H1 (cell line): ENCODE results near the gene UNC79. TPM values are rescaled to one million over a fixed set of nuclear protein-coding genes. Genes with fewer than 3 reads are reported as not detected.

ENCODE experiments used
- CTCF ChIA-PET: fragments of 300-600 bp; sonication (Branson Sonifier 250); formaldehyde crosslinking; loops from one replicate; lab custom pipeline; 2021; ENCODE audit not compliant: partially characterized antibody; lab: Charles Lee
- POLR2A ChIA-PET: fragments of 300-600 bp; sonication (Branson Sonifier 250); formaldehyde crosslinking; loops from one replicate; lab custom pipeline; 2021; ENCODE audit warnings: inconsistent platforms; ENCODE audit not compliant: partially characterized antibody; lab: Charles Lee
- DNase-seq, 2 experiments: peaks; one replicate each; pipeline versions ENCODE4 v3.0.0 to v3.0.0-alpha.2; 2010 to 2022; ENCODE audit warnings: low spot score in 2 of 2, low read depth in 1 of 2, mixed read lengths in 1 of 2
- FAIRE-seq: peaks from 2 replicates; lab custom pipeline; 2011; peaks lifted over from hg19 to GRCh38; lab: Jason Lieb, UNC
- H2AFZ ChIP-seq: 2 replicates; pipeline ENCODE4 v1.8.1; 2012; ENCODE audit warnings: low read length, inconsistent platforms
- H2AK5ac ChIP-seq: 2 replicates; pipeline ENCODE4 v1.6.1; 2013; ENCODE audit warnings: low read depth, low read length
- H2BK120ac ChIP-seq: replicated peaks from 2 replicates; pipeline ENCODE3; 2013; ENCODE audit warnings: low read depth, low read length, inconsistent platforms
- H2BK12ac ChIP-seq: 2 replicates; pipeline ENCODE4 v1.6.1; 2013; ENCODE audit warnings: low read depth, low read length
- H2BK15ac ChIP-seq: 2 replicates; pipeline ENCODE4 v1.6.1; 2013; ENCODE audit warnings: low read length
- H2BK20ac ChIP-seq: 2 replicates; pipeline ENCODE4 v1.6.1; 2013; ENCODE audit warnings: low read length
- H2BK5ac ChIP-seq: 2 replicates; pipeline ENCODE4 v1.6.1; 2013; ENCODE audit warnings: low read depth, low read length
- H3K14ac ChIP-seq: 2 replicates; pipeline ENCODE4 v1.6.1; 2013; ENCODE audit warnings: inconsistent platforms; ENCODE audit not compliant: insufficient read length
- H3K18ac ChIP-seq: 2 replicates; pipeline ENCODE4 v1.6.1; 2013; ENCODE audit warnings: low read length; ENCODE audit errors: extremely low read depth
- H3K23ac ChIP-seq: 2 replicates; pipeline ENCODE4 v1.6.1; 2013; ENCODE audit warnings: inconsistent platforms; ENCODE audit not compliant: insufficient read length
- H3K23me2 ChIP-seq: 2 replicates; pipeline ENCODE4 v1.6.1; 2013; ENCODE audit warnings: low read depth, low read length
- H3K27ac ChIP-seq: 2 replicates; pipeline ENCODE4 v1.6.1; 2011; ENCODE audit warnings: low read depth, low read length, inconsistent platforms
- H3K27me3 ChIP-seq, 4 experiments: replicated peaks in 1 of 4; 1 replicate in 1 of 4; 2 replicates in 3 of 4; pipeline versions ENCODE4 v1.6.1 to v1.8.1; 2011 to 2013; ENCODE audit warnings: low read length in 3 of 4, mild to moderate bottlenecking in 3 of 4, inconsistent platforms in 2 of 4, mixed read lengths in 2 of 4, moderate library complexity in 1 of 4; ENCODE audit not compliant: control insufficient read depth in 3 of 4, insufficient read depth in 3 of 4; ENCODE audit errors: extremely low read depth in 1 of 4
- H3K36me3 ChIP-seq, 4 experiments: 2 replicates each; pipeline versions ENCODE4 v1.6.1 to v1.8.1; 2011 to 2013; ENCODE audit warnings: mild to moderate bottlenecking in 4 of 4, low read length in 3 of 4, moderate library complexity in 2 of 4, control low read depth in 1 of 4, inconsistent platforms in 1 of 4; ENCODE audit not compliant: insufficient read depth in 4 of 4, control insufficient read depth in 2 of 4
- H3K4ac ChIP-seq: replicated peaks from 2 replicates; pipeline ENCODE3; 2013; ENCODE audit warnings: low read length, low read depth, mixed read lengths, inconsistent platforms; ENCODE audit not compliant: insufficient read length
- H3K4me1 ChIP-seq, 4 experiments: replicated peaks in 1 of 4; 1 replicate in 1 of 4; 2 replicates in 3 of 4; pipeline versions ENCODE4 v1.6.1 to v1.8.1; 2011 to 2013; ENCODE audit warnings: low read length in 3 of 4, inconsistent platforms in 2 of 4, mixed read lengths in 1 of 4; ENCODE audit not compliant: insufficient read depth in 4 of 4, control insufficient read depth in 3 of 4
- H3K4me2 ChIP-seq, 2 experiments: 2 replicates each; pipeline versions ENCODE4 v1.6.1 to v1.8.1; 2011 to 2013; ENCODE audit warnings: low read depth in 2 of 2, low read length in 2 of 2, control low read depth in 1 of 2, inconsistent platforms in 1 of 2, mild to moderate bottlenecking in 1 of 2; ENCODE audit not compliant: insufficient read depth in 1 of 2
- H3K4me3 ChIP-seq, 4 experiments: fragments of 200-600, 300-600 bp in 1 of 4; sonication (generic), shearing (Covaris generic), sonication (Bioruptor Twin) in 1 of 4; 2 replicates each; pipeline versions ENCODE4 v1.5.1 to v1.8.1; 2011 to 2016; ENCODE audit warnings: low read length in 4 of 4, low read depth in 3 of 4, control low read depth in 2 of 4, inconsistent platforms in 2 of 4, mild to moderate bottlenecking in 2 of 4, mixed read lengths in 1 of 4, moderate library complexity in 1 of 4; ENCODE audit not compliant: insufficient read depth in 2 of 4; ENCODE audit errors: extremely low read depth in 1 of 4
- H3K56ac ChIP-seq: replicated peaks from 2 replicates; pipeline ENCODE3; 2013; ENCODE audit warnings: low read depth, mild to moderate bottlenecking, mixed read lengths, low read length, inconsistent platforms; ENCODE audit not compliant: insufficient read length
- H3K79me1 ChIP-seq: 2 replicates; pipeline ENCODE4 v1.6.1; 2013; ENCODE audit warnings: low read depth, low read length, control low read depth
- H3K79me2 ChIP-seq, 2 experiments: 2 replicates each; pipeline versions ENCODE4 v1.6.1 to v1.8.1; 2012 to 2013; ENCODE audit warnings: low read length in 2 of 2, mild to moderate bottlenecking in 2 of 2, inconsistent platforms in 1 of 2; ENCODE audit not compliant: insufficient read depth in 2 of 2, control insufficient read depth in 1 of 2
- H3K9ac ChIP-seq, 4 experiments: replicated peaks in 1 of 4; 1 replicate in 1 of 4; 2 replicates in 3 of 4; pipeline versions ENCODE4 v1.6.1 to v1.8.1; 2011 to 2013; ENCODE audit warnings: low read depth in 3 of 4, low read length in 3 of 4, control low read depth in 2 of 4, mild to moderate bottlenecking in 2 of 4, moderate library complexity in 2 of 4, inconsistent platforms in 1 of 4; ENCODE audit errors: extremely low read depth in 1 of 4
- H3K9me3 ChIP-seq, 2 experiments: 2 replicates each; pipeline versions ENCODE4 v1.6.1 to v1.8.1; 2012 to 2013; ENCODE audit warnings: mild to moderate bottlenecking in 2 of 2, moderate library complexity in 2 of 2, control low read depth in 1 of 2, inconsistent platforms in 1 of 2, low read depth in 1 of 2, low read length in 1 of 2, mixed read lengths in 1 of 2; ENCODE audit not compliant: insufficient read depth in 2 of 2
- H4K20me1 ChIP-seq, 2 experiments: replicated peaks in 1 of 2; 2 replicates each; pipeline versions ENCODE3 to v1.8.1; 2011 to 2013; ENCODE audit warnings: inconsistent platforms in 2 of 2, low read length in 2 of 2, mild to moderate bottlenecking in 1 of 2; ENCODE audit not compliant: insufficient read depth in 2 of 2, control insufficient read depth in 1 of 2
- H4K5ac ChIP-seq: 2 replicates; pipeline ENCODE4 v1.6.1; 2013; ENCODE audit warnings: low read length, low read depth, mixed read lengths, inconsistent platforms; ENCODE audit not compliant: insufficient read length
- H4K8ac ChIP-seq: 2 replicates; pipeline ENCODE4 v1.8.0; 2013; ENCODE audit warnings: mild to moderate bottlenecking, moderate library complexity, low read length, inconsistent platforms; ENCODE audit not compliant: insufficient read depth; ENCODE audit errors: extremely low read depth
- H4K91ac ChIP-seq: replicated peaks from 2 replicates; pipeline ENCODE3; 2013; ENCODE audit warnings: low read length, mixed read lengths, inconsistent platforms; ENCODE audit not compliant: insufficient read length
- BACH1 ChIP-seq: IDR thresholded peaks from 2 replicates; pipeline ENCODE4 v1.6.1; 2012; ENCODE audit warnings: low read length, improper control_type of control experiment
- CREB1 ChIP-seq: IDR thresholded peaks from 2 replicates; pipeline ENCODE4 v1.6.1; 2012; ENCODE audit warnings: inconsistent platforms
- GTF2F1 ChIP-seq: IDR thresholded peaks from 2 replicates; pipeline ENCODE4 v1.6.1; 2012; ENCODE audit warnings: low read depth, low read length, improper control_type of control experiment, borderline replicate concordance
- MAFK ChIP-seq: IDR thresholded peaks from 2 replicates; pipeline ENCODE4 v1.6.1; 2012; ENCODE audit warnings: low read depth, mild to moderate bottlenecking, improper control_type of control experiment, low read length
- POLR2A ChIP-seq, 2 experiments: IDR thresholded peaks; 1 replicate in 1 of 2; 2 replicates in 1 of 2; pipeline ENCODE4 v1.6.1; 2011; ENCODE audit warnings: low read depth in 2 of 2, low read length in 2 of 2, mild to moderate bottlenecking in 2 of 2; ENCODE audit errors: control extremely low read depth in 1 of 2
- POU5F1 ChIP-seq: IDR thresholded peaks from 2 replicates; pipeline ENCODE4 v1.6.1; 2011; ENCODE audit warnings: low read depth, mild to moderate bottlenecking, low read length, moderate library complexity
- SIN3A ChIP-seq, 2 experiments: IDR thresholded peaks in 1 of 2; conservative IDR thresholded peaks in 1 of 2; 2 replicates each; pipeline ENCODE4 v1.6.1; 2011 to 2012; ENCODE audit warnings: low read length in 2 of 2, improper control_type of control experiment in 1 of 2, low read depth in 1 of 2, mild to moderate bottlenecking in 1 of 2
- SIX5 ChIP-seq: IDR thresholded peaks from 2 replicates; pipeline ENCODE4 v1.6.1; 2011; ENCODE audit warnings: mild to moderate bottlenecking, low read depth, low read length
- TAF1 ChIP-seq: IDR thresholded peaks from 2 replicates; pipeline ENCODE4 v1.6.1; 2011; ENCODE audit warnings: mild to moderate bottlenecking, low read depth, low read length
- TAF7 ChIP-seq: optimal IDR thresholded peaks from 2 replicates; pipeline ENCODE3; 2011; ENCODE audit warnings: low read depth, mild to moderate bottlenecking, inconsistent platforms, low read length, moderate library complexity, borderline replicate concordance
- WGBS, 2 experiments: shearing (Covaris generic) in 1 of 2; methylation state at CpG; one replicate each; pipeline versions ENCODE4 v1.1.6 to v1.1.7; 2013 to 2015; ENCODE audit warnings: low lambda C conversion rate in 2 of 2, mixed read lengths in 2 of 2, inconsistent platforms in 1 of 2, low coverage in 1 of 2, missing lambda C conversion rate in 1 of 2; ENCODE audit not compliant: insufficient replicate concordance in 2 of 2, insufficient coverage in 1 of 2, insufficient read length in 1 of 2; ENCODE audit errors: extremely low coverage in 1 of 2, missing lambda C conversion rate in 1 of 2; 5-methylcytosine and 5-hydroxymethylcytosine counted together
- polyA plus RNA-seq, 7 experiments: library from polyadenylated mRNA; depleted of rRNA in 3 of 7; stranded (reverse) in 5 of 7; unstranded in 2 of 7; fragments of >200 nt in 5 of 7; fragments of 200-250 nt in 2 of 7; gene quantifications; 1 replicate in 5 of 7; 2 replicates in 1 of 7; 4 replicates in 1 of 7; pipeline versions ENCODE4 v1.2.1 to v1.2.3, GENCODE V29; 2011 to 2013; ENCODE audit warnings: missing spikeins in 2 of 7, mixed read lengths in 2 of 7
- total RNA-seq: library from RNA; stranded (reverse); fragmentation: NEBNext Ultra II Directional; extraction: Animal tissue kit (Norgen Biotek cat#: 25700); gene quantifications from 2 replicates; pipeline ENCODE4 v1.2.1, GENCODE V29; 2021
- TF ChIP-seq, protein P1 (sequence below): IDR thresholded peaks from 2 replicates; pipeline ENCODE4 v1.6.1; 2011; ENCODE audit warnings: low read length, improper control_type of control experiment

Gene UNC79
- total and polyA plus RNA-seq, 2 of the 8 experiments (the other 6 are each of a cell fraction or from before 2014, with no cell fraction given) = 1.8 to 2.3 TPM

GRCh38 chr14:93688820-93689219 lies 258.1 kb downstream of the UNC79 start:
- peak overlapping the region in 2 of 4 experiments; percentile 16 to 23; a peak in 2 of 8 replicates for H3K4me3 ChIP-seq
- no peaks in the 10 kb centered on the region for H3K27me3 ChIP-seq
- H2AFZ ChIP-seq = no peak overlapping the region
- H4K5ac ChIP-seq = peak overlapping the region; percentile 39
- no peaks in the 10 kb centered on the region for H3K9me3 ChIP-seq
- 71% methylated on average over 4 of the region's 4 CpGs; no CpG with 5 or more reads in 1 of the 2 experiments for WGBS, 2 experiments
- H3K56ac ChIP-seq = no peak overlapping the region
- H2AK5ac ChIP-seq = peak overlapping the region; percentile 79
- H3K18ac ChIP-seq = peak overlapping the region; percentile 80
- peaks cover 8 to 42% (median 22%) of the 10 kb centered on the region in 4 experiments for H3K4me1 ChIP-seq
- no peaks in the 10 kb centered on the region for H3K36me3 ChIP-seq
- no peak overlapping the region for H3K14ac ChIP-seq
- H4K8ac ChIP-seq = no peak overlapping the region
- ChIA-PET POLR2A (interaction anchor here (1.0 to 1.9 kb wide), 4 partner anchors 11 to 38 kb away, joined by 3 to 7 read pairs (median 4); no protein-coding TSS in a partner anchor), CTCF (interaction anchor here (0.7 to 4.4 kb wide), 13 partner anchors 8 to 218 kb away, joined by 3 to 47 read pairs (median 5); no protein-coding TSS in a partner anchor)
- H4K91ac ChIP-seq = peak overlapping the region; percentile 86
- H3K23ac ChIP-seq = no peak overlapping the region
- peaks cover 5% of the 10 kb centered on the region for H3K23me2 ChIP-seq
- DNase-seq (no peak), FAIRE-seq (peak; percentile 60)
- H2BK20ac ChIP-seq = peak overlapping the region; percentile 49
- peak overlapping the region; percentile 81 for H3K27ac ChIP-seq
- no peaks in the 10 kb centered on the region for H3K79me1 ChIP-seq
- peak overlapping the region; percentile 16 for H3K4ac ChIP-seq
- H2BK120ac ChIP-seq = peak overlapping the region; percentile 7
- peak overlapping the region; percentile 57 to 68 for H3K4me2 ChIP-seq
- H4K20me1 ChIP-seq = no peaks in the 10 kb centered on the region
- H3K79me2 ChIP-seq = no peaks in the 10 kb centered on the region; a peak in 1 of 4 replicates
- peak overlapping the region; percentile 88; the same call in 1 of the 2 replicates for H2BK5ac ChIP-seq
- H2BK15ac ChIP-seq = no peak overlapping the region; the same call in 1 of the 2 replicates
- H3K9ac ChIP-seq = peak overlapping the region in 1 of 4 experiments; percentile 33; a peak in 1 of 7 replicates
- H2BK12ac ChIP-seq = peak overlapping the region; percentile 95
- TF ChIP-seq POU5F1 = no peak
- TF ChIP-seq, protein P1, sequence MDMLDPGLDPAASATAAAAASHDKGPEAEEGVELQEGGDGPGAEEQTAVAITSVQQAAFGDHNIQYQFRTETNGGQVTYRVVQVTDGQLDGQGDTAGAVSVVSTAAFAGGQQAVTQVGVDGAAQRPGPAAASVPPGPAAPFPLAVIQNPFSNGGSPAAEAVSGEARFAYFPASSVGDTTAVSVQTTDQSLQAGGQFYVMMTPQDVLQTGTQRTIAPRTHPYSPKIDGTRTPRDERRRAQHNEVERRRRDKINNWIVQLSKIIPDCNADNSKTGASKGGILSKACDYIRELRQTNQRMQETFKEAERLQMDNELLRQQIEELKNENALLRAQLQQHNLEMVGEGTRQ = no peak
- TF ChIP-seq BACH1 = no peak
- TF ChIP-seq CREB1 = no peak
- TF ChIP-seq POLR2A (IDR thresholded peaks at IDR 0.05; ENCODE audit: control extremely low read depth in 1 of 2, low read depth in 2 of 2, low read length in 2 of 2) = no peak
- TF ChIP-seq MAFK = no peak
- TF ChIP-seq TAF1 = no peak
- no peak for TF ChIP-seq GTF2F1
- TF ChIP-seq SIN3A (conservative IDR thresholded peaks at IDR 0.05 in 1 of 2, IDR thresholded peaks at IDR 0.05 in 1 of 2; ENCODE audit: low read depth in 1 of 2, low read length in 2 of 2) = no peak
- TF ChIP-seq TAF7 = no peak
- no peak for TF ChIP-seq SIX5
